H9 (cell line): Measurements from ENCODE around the gene TMC1. TPM values are rescaled to one million over a fixed set of nuclear protein-coding genes. Genes with fewer than 3 reads are reported as not detected.

Source experiments
- DNase-seq: peaks from one replicate; pipeline ENCODE4 v3.0.0-alpha.2; 2017
- H2AFZ ChIP-seq: one replicate; pipeline ENCODE4 v1.6.1; 2013; ENCODE audit warnings: mild to moderate bottlenecking, low read length, control low read depth, moderate library complexity
- H2AK5ac ChIP-seq: 2 replicates; pipeline ENCODE4 v1.6.1; 2013; ENCODE audit warnings: low read length, control low read depth, mixed read lengths; ENCODE audit not compliant: insufficient read length
- H2BK120ac ChIP-seq: one replicate; pipeline ENCODE4 v1.6.1; 2013; ENCODE audit warnings: low read depth, mild to moderate bottlenecking, low read length, control low read depth, inconsistent platforms; ENCODE audit not compliant: poor library complexity, severe bottlenecking
- H2BK12ac ChIP-seq: 2 replicates; pipeline ENCODE4 v1.6.1; 2013; ENCODE audit warnings: low read length, control low read depth, mixed read lengths, low read depth; ENCODE audit not compliant: insufficient read length
- H2BK15ac ChIP-seq: 2 replicates; pipeline ENCODE4 v1.6.1; 2013; ENCODE audit warnings: low read depth, low read length, control low read depth
- H2BK20ac ChIP-seq: one replicate; pipeline ENCODE4 v1.6.1; 2013; ENCODE audit warnings: low read depth, mild to moderate bottlenecking, low read length, control low read depth, inconsistent platforms; ENCODE audit not compliant: poor library complexity, severe bottlenecking
- H2BK5ac ChIP-seq: 2 replicates; pipeline ENCODE4 v1.6.1; 2013; ENCODE audit warnings: low read length, control low read depth, mixed read lengths; ENCODE audit not compliant: insufficient read length
- H3K14ac ChIP-seq: 2 replicates; pipeline ENCODE4 v1.6.1; 2013; ENCODE audit warnings: low read length, control low read depth; ENCODE audit not compliant: insufficient read depth
- H3K18ac ChIP-seq: 2 replicates; pipeline ENCODE4 v1.6.1; 2013; ENCODE audit warnings: low read depth, mild to moderate bottlenecking, mixed read lengths, low read length, control low read depth; ENCODE audit not compliant: insufficient read length
- H3K23ac ChIP-seq: 2 replicates; pipeline ENCODE4 v1.6.1; 2013; ENCODE audit warnings: low read length, control low read depth, mixed read lengths, low read depth; ENCODE audit not compliant: insufficient read length
- H3K23me2 ChIP-seq: 2 replicates; pipeline ENCODE4 v1.6.1; 2013; ENCODE audit warnings: low read depth, mild to moderate bottlenecking, mixed read lengths, low read length, control low read depth; ENCODE audit not compliant: insufficient read length, poor library complexity, severe bottlenecking
- H3K27ac ChIP-seq: 2 replicates; pipeline ENCODE4 v1.5.1; 2013; ENCODE audit warnings: low read length, control low read depth, mixed read lengths, low read depth; ENCODE audit not compliant: insufficient read length
- H3K27me3 ChIP-seq: 2 replicates; pipeline ENCODE4 v1.6.1; 2013; ENCODE audit warnings: low read length, control low read depth, inconsistent platforms; ENCODE audit not compliant: insufficient read depth
- H3K4ac ChIP-seq: 2 replicates; pipeline ENCODE4 v1.6.1; 2013; ENCODE audit warnings: low read depth, mild to moderate bottlenecking, control low read depth, inconsistent platforms, low read length, moderate library complexity
- H3K4me1 ChIP-seq: 2 replicates; pipeline ENCODE4 v1.6.1; 2013; ENCODE audit warnings: low read length, control low read depth, inconsistent platforms; ENCODE audit not compliant: insufficient read depth
- H3K4me2 ChIP-seq: 2 replicates; pipeline ENCODE4 v1.6.1; 2013; ENCODE audit warnings: low read length, control low read depth, mixed read lengths; ENCODE audit not compliant: insufficient read length, insufficient read depth
- H3K56ac ChIP-seq: 2 replicates; pipeline ENCODE4 v1.6.1; 2013; ENCODE audit warnings: low read depth, mild to moderate bottlenecking, mixed read lengths, low read length, control low read depth; ENCODE audit not compliant: insufficient read length
- H3K79me1 ChIP-seq: 2 replicates; pipeline ENCODE4 v1.6.1; 2013; ENCODE audit warnings: low read depth, mild to moderate bottlenecking, moderate library complexity, low read length, control low read depth, inconsistent platforms; ENCODE audit not compliant: insufficient read depth, poor library complexity, severe bottlenecking
- H3K79me2 ChIP-seq: 2 replicates; pipeline ENCODE4 v1.6.1; 2013; ENCODE audit warnings: low read length, control low read depth, inconsistent platforms; ENCODE audit not compliant: insufficient read depth
- H3K9ac ChIP-seq: 2 replicates; pipeline ENCODE4 v1.6.1; 2013; ENCODE audit warnings: low read length, control low read depth, mixed read lengths; ENCODE audit not compliant: insufficient read length; ENCODE audit errors: extremely low read depth
- H3K9me3 ChIP-seq: one replicate; pipeline ENCODE4 v1.6.1; 2013; ENCODE audit warnings: low read depth, low read length, inconsistent platforms; ENCODE audit not compliant: control insufficient read depth
- H3T11ph ChIP-seq: one replicate; pipeline ENCODE4 v1.6.1; 2013; ENCODE audit warnings: mild to moderate bottlenecking, low read length, control low read depth, inconsistent platforms
- H4K20me1 ChIP-seq: one replicate; pipeline ENCODE4 v1.6.1; 2013; ENCODE audit not compliant: control insufficient read depth, insufficient read length, insufficient read depth
- H4K5ac ChIP-seq: 2 replicates; pipeline ENCODE4 v1.6.1; 2013; ENCODE audit warnings: low read depth, mild to moderate bottlenecking, mixed read lengths, low read length, control low read depth; ENCODE audit not compliant: insufficient read length
- H4K8ac ChIP-seq: replicated peaks from 2 replicates; pipeline ENCODE4 v1.6.1; 2013; ENCODE audit warnings: low read length, control low read depth, mixed read lengths, low read depth; ENCODE audit not compliant: insufficient read length
- H4K91ac ChIP-seq: 2 replicates; pipeline ENCODE4 v1.6.1; 2013; ENCODE audit warnings: low read depth, mild to moderate bottlenecking, moderate library complexity, mixed read lengths, low read length, control low read depth; ENCODE audit not compliant: insufficient read length
- H3K27ac Mint-ChIP-seq, 3 experiments: 2 replicates in 2 of 3; 3 replicates in 1 of 3; pipeline ENCODE4 v1.8.0; 2020 to 2021; ENCODE audit warnings: mixed read lengths in 3 of 3, mild to moderate bottlenecking in 1 of 3, moderate library complexity in 1 of 3
- H3K27me3 Mint-ChIP-seq: 2 replicates; pipeline ENCODE4 v1.8.0; 2021; ENCODE audit warnings: low read depth, mild to moderate bottlenecking, moderate library complexity, mixed read lengths
- H3K36me3 Mint-ChIP-seq, 3 experiments: 2 replicates in 2 of 3; 3 replicates in 1 of 3; pipeline ENCODE4 v1.8.0; 2020 to 2021; ENCODE audit warnings: low read depth in 3 of 3, mixed read lengths in 3 of 3; ENCODE audit not compliant: insufficient read depth in 1 of 3
- H3K4me1 Mint-ChIP-seq, 2 experiments: 2 replicates each; pipeline ENCODE4 v1.8.0; 2020; ENCODE audit warnings: mixed read lengths in 2 of 2
- H3K4me3 Mint-ChIP-seq, 2 experiments: 2 replicates in 1 of 2; 3 replicates in 1 of 2; pipeline ENCODE4 v1.8.0; 2020 to 2021; ENCODE audit warnings: mild to moderate bottlenecking in 2 of 2, mixed read lengths in 2 of 2, moderate library complexity in 1 of 2
- H3K9me3 Mint-ChIP-seq, 2 experiments: 2 replicates in 1 of 2; 3 replicates in 1 of 2; pipeline ENCODE4 v1.8.0; 2020; ENCODE audit warnings: mild to moderate bottlenecking in 2 of 2, mixed read lengths in 2 of 2, moderate library complexity in 1 of 2
- CTCF ChIP-seq: fragments of 200-600 bp; sonication (generic); conservative IDR thresholded peaks from 3 replicates; pipeline ENCODE4 v1.8.0; 2021; ENCODE audit warnings: antibody characterized with exemption, mild to moderate bottlenecking
- WGBS: extraction: QIAGEN DNeasy Blood & Tissue Kit; methylation state at CpG from one replicate; pipeline ENCODE4 v1.1.7; 2013; ENCODE audit warnings: missing lambda C conversion rate, low lambda C conversion rate, mixed read lengths; ENCODE audit not compliant: insufficient read length; ENCODE audit errors: extremely low coverage; 5-methylcytosine and 5-hydroxymethylcytosine counted together
- total RNA-seq: library from RNA; stranded (reverse); gene quantifications from 2 replicates; pipeline ENCODE4 v1.2.1, GENCODE V29; 2021

Gene TMC1
- total RNA-seq, 1 experiment from 2014 or later: 2.4 TPM

GRCh38 chr9:72597181-72597517 is 75.7 kb downstream of the TMC1 start:
- Mint-ChIP-seq H3K4me3 (no peak overlapping the region), H3K4me1 (peaks cover 13 to 24% of the 10 kb centered on the region in 2 experiments), H3K9me3 (no peaks in the 10 kb centered on the region), H3K27ac (peak overlapping the region in 2 of 3 experiments; percentile 15 to 75; a peak in 1 of 7 replicates), H3K36me3 (0 out of 7 replicates have a peak, but pooled peaks cover 0 to 1% (median 0%) of the 10 kb centered on the region in 3 experiments), H3K27me3 (no peaks in the 10 kb centered on the region)
- no peak overlapping the region for H2AK5ac ChIP-seq
- peak; percentile 34 for DNase-seq
- no peak overlapping the region for H3K4me2 ChIP-seq
- no peak overlapping the region for H4K5ac ChIP-seq
- no peak overlapping the region for H3K27ac ChIP-seq
- no peak overlapping the region for H2BK5ac ChIP-seq
- no peak overlapping the region for H4K8ac ChIP-seq
- H3K56ac ChIP-seq: no peak overlapping the region
- H3K27me3 ChIP-seq: no peaks in the 10 kb centered on the region
- no peak overlapping the region for H2AFZ ChIP-seq
- H3K23ac ChIP-seq: no peak overlapping the region
- H3K9me3 ChIP-seq: no peaks in the 10 kb centered on the region
- no peak overlapping the region for H2BK15ac ChIP-seq
- H3T11ph ChIP-seq: no peak overlapping the region
- TF ChIP-seq CTCF: no peak
- H3K18ac ChIP-seq: no peak overlapping the region
- no peak overlapping the region for H4K91ac ChIP-seq
- no peak overlapping the region for H3K14ac ChIP-seq
- no peak overlapping the region for H2BK120ac ChIP-seq
- H3K23me2 ChIP-seq: no peaks in the 10 kb centered on the region
- H2BK20ac ChIP-seq: no peak overlapping the region
- H3K4me1 ChIP-seq: peaks cover 6% of the 10 kb centered on the region; the same call in 1 of the 2 replicates
- no peaks in the 10 kb centered on the region for H3K79me1 ChIP-seq
- no CpG with 5 or more reads among the region's 8 CpGs for WGBS
- no peak overlapping the region for H3K9ac ChIP-seq
- no peak overlapping the region for H2BK12ac ChIP-seq
- H4K20me1 ChIP-seq: no peaks in the 10 kb centered on the region
- H3K4ac ChIP-seq: no peak overlapping the region
- H3K79me2 ChIP-seq: no peaks in the 10 kb centered on the region
